K562 (cell line): ENCODE results near the gene GFRA1.

Source experiments
- CTCF ChIP-seq, 3 experiments: IDR thresholded peaks in 2 of 3; conservative IDR thresholded peaks in 1 of 3; 2 replicates each; pipeline ENCODE4 v1.5.1; 2011 to 2012; ENCODE audit warnings: low read length in 3 of 3, mild to moderate bottlenecking in 3 of 3, control low read depth in 2 of 3, improper control_type of control experiment in 1 of 3, inconsistent platforms in 1 of 3, low read depth in 1 of 3, mixed read lengths in 1 of 3, moderate library complexity in 1 of 3; ENCODE audit not compliant: insufficient read depth in 2 of 3
- POLR2A ChIP-seq: fragments of 450-650 bp; conservative IDR thresholded peaks from 2 replicates; pipeline ENCODE4 v1.6.1; 2016
- UBTF ChIP-seq, 2 experiments: IDR thresholded peaks; 2 replicates each; pipeline ENCODE4 v1.6.1; 2012; ENCODE audit warnings: improper control_type of control experiment in 2 of 2, low read depth in 2 of 2, low read length in 2 of 2, borderline replicate concordance in 1 of 2

GRCh38 chr10:116014326-116014725, 258.7 kb downstream of the GFRA1 start:
- TF ChIP-seq CTCF (IDR thresholded peaks at IDR 0.05 in 2 of 3, conservative IDR thresholded peaks at IDR 0.05 in 1 of 3; ENCODE audit: insufficient read depth in 2 of 3, low read depth in 1 of 3, low read length in 3 of 3): no peak
- no peak for TF ChIP-seq POLR2A
- TF ChIP-seq UBTF (IDR thresholded peaks at IDR 0.05; ENCODE audit: borderline replicate concordance in 1 of 2, low read depth in 2 of 2, low read length in 2 of 2): no peak
